ENCODE data around the gene LIN7B. TPM values are rescaled to one million over a fixed set of nuclear protein-coding genes. Genes with fewer than 3 reads are reported as not detected.

Gene LIN7B
- polyA plus RNA-seq, 4 donors: 6.4 to 13.3 (median 6.8) TPM

DNA sequence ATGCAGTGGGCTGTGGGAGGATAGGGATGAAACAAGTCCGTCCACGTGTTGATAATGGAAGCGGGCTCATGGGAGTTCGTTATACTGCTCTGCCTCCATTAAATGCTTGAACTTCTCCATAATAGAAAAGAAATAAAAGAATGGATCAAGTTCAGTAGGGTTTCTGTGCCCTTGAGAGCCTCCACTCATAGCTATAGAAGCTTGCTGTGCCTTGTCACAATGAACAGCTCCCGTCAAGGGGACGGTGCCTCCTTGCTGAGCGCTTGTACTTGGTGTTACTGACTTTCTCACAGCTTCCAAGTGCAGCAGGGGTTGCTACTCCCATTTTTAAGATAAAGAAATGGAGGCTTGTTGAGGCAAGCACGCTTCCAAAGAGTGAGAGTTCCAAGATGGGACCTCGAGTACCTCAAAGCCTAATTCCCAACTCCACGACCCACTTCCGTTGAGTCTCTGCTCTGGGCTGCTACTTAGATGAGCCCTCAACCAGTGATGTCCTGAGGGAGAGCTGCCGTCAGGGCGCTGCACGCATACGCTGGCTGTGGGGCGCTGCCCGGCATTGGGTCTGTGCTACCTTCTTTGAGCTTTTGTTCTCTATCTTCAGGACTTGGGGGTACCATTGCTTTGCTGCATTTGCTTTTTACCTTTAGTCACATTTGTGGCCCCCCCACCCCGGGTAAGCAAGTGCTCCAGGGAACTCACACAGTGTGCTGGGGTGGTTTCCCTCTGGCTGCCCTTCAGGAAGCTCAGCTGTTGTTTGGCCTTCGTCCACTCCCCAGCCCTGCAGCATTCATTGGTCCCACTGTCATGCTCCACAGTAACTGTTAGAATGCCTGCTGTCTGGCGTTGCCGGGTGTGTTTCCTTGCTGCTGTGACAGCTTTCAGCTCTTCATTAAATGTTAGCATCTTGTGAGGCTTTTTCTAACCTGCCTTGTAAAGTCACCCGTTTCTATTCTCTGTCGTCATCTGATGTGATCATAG lies 19.4 kb upstream of the LIN7B start:
- DNase-seq (ENCODE audit: low read depth in 4 of 4, low spot score in 3 of 4): no peak

DNA sequence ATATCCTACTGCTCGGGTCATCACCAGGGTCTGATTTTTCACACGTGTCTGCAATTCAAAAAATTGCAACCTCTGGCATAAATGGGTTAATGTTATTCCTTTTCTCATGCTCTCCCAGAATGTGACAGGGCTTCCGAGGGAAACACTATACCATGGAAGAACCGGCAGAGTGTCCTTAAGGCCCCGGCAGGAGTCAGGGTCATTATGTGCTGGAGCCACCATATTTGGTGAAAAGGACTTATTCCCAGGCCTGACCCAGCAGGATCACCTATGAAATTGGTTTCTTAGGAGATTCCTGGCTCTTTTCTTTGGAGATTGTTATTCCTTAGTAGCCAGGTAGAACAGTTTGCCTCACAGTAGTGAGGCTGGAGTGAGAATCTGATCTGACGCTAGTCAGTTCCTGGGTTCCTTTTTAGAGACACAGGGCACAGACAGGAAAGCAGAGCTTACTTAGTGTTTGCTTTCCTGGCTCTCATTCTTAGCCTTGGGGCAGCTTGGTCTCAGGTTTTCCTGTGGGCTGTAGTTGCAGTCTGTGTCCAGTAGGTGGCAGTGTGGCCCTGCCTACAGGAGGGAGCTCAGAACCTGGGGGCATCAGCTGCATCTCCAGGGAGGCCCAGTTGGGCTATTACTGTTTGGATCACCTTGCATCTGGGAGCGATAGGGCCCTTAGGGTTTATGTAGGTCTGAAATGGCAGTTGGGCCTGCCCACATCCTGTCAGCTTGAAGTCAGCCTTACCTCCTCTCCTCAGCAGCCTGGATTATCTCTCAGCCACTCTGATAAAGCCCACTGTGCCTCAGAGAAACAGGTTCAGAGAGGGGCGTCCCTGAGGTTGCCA lies 16.5 kb upstream of the LIN7B start:
- no peak for DNase-seq (ENCODE audit: low read depth in 4 of 4, low spot score in 3 of 4)

DNA sequence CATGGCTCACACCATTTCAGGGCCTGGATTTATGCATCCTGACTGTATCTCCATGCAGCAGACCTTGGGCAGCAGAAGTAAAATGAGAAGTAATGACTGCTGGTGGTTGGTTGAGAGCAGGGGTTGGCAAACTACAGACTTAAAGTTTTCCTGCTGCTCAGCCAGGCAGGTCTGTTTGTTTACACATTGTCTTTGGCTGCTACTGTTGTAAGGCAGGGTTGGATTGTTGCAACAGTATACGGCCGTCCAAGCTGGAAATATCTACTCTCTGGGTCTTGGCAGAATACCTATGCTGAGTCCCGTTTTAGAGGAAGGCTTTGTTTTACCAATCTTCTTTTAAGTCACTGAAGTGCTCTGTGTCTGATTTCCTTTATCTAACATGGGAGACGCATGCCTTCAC lies 15.4 kb upstream of the LIN7B start:
- no peak for DNase-seq (ENCODE audit: low read depth in 4 of 4, low spot score in 3 of 4)

DNA sequence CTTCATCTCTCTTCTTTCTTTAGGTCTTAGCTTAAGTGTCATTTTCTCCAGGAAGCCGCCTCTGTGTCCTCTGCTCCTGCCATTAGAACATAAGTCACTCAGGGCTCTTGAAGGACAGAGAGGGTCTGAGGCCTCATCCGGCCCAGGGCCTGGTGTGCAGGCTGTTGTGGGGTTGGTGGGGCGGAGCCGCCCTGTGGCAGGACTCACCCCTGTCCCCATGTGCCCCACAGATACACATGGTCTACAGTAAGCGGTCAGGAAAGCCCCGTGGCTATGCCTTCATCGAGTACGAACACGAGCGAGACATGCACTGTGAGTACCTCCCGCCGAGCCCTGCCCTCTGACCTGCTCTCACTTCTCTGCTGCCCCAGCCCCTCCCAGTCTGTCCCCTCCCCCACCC lies 13.0 kb upstream of the LIN7B start:
- no peak for DNase-seq (ENCODE audit: low read depth in 4 of 4, low spot score in 3 of 4)

DNA sequence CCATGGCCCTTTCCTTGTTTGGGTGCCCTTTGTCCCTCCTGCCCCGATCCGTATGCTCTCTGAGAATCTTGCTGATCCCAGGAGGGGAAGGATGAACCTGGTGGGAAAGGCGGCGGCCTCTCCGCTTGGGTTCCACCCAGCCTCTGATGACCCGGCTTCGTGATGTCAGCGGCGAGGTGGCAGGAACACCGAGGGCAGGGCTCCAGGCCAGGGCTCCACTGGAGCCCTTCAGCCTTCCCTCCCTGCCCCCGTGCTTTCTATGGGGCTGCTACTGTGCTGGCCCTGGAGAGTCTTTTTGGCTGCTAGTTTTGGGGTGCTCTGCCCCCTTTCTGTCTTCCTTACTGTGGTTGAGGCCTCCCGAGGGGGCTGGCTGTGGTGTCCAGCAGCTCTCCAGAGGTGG lies 11.9 kb upstream of the LIN7B start:
- DNase-seq (ENCODE audit: low read depth in 4 of 4, low spot score in 3 of 4): no peak

DNA sequence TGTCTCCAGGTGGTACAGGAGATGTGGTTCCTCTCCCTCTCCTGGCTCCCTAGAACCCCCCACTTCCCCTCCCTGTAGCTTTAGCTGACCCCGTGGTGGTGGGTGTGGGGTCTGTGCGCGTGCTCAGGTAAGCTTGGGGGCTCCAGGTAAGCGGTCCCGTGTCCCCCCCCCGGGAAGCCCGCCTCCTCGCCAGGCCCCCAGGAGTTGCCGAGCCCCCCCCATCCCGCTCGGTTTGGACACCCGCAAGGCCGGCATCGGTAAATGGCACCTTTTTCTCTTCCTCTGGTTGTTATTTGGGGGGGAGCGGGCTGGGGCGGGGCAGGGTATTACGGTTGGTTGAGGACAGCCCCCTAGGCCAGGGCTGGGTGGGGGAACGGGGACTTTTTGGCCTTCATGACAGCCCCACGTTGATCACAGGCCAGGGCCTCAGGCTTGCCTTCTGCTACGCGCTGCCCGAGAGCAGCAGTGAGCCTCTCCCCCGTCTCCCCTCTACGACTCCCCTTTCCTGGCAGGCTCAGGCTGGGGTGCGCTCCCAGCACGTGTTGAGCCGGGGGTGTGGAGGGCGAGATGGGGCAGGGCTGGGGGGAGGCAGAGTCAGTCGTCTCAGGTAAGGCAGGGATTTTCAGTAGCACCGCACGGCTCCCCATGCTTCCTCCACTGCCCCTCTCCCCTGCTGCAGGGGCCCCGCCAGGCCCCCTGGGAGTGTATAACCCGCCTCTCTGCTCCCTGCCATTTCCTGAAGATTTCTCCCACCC lies 10.7 kb upstream of the LIN7B start:
- no peak for DNase-seq (ENCODE audit: low read depth in 4 of 4, low spot score in 3 of 4)

DNA sequence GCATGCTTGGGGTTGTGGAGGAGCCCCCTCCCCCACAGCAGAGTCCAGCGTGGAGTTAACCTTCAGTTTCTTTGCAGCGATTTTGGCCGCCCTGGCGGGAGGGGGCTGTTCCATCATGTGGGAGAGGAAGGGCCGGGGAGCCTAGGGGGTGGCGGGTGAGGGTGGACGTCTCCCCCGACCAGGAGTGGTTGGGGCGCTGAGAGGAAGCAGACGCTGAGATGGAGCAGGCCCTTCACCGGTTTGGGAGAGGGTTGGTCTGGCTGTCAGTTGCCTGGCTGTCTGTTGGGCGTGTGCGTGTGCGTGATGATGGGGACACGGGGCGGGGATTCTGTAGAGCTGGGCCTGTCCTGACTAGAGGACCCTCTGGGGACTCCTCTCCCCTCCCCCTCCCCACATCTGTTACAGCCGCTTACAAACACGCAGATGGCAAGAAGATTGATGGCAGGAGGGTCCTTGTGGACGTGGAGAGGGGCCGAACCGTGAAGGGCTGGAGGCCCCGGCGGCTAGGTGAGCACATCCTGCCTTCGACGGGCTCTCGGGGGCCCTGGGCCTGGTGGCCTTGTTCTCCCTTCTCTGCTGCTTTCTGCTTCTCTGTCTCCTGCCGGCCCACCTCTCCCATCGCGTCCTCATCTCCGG lies 9.8 kb upstream of the LIN7B start:
- no peak for DNase-seq (ENCODE audit: low read depth in 4 of 4, low spot score in 3 of 4)

DNA sequence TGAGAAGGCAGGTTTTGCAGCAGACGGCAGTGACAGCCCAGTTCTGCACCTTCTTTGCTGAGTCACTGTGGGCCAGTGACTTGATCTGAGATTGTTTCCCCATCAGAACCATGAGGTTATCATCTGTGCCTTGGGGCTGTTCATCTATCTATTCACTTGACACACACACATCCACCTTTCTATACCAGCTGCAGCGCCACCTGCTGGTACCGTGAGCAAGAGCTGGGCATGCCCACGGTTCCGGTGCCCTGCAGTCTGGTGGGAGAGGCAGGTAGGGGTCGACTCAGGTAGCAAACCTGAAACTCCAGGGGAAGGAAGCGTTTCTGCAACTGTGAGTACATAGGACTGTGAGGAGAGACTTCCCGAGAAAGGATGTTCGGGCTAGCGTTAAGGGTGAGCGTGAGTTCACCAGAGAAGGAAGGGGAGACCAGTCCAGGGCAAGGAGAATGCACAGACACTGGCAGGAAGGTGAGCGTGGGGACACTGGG lies 7.5 kb upstream of the LIN7B start:
- no peak for DNase-seq (ENCODE audit: low read depth in 4 of 4, low spot score in 3 of 4)

DNA sequence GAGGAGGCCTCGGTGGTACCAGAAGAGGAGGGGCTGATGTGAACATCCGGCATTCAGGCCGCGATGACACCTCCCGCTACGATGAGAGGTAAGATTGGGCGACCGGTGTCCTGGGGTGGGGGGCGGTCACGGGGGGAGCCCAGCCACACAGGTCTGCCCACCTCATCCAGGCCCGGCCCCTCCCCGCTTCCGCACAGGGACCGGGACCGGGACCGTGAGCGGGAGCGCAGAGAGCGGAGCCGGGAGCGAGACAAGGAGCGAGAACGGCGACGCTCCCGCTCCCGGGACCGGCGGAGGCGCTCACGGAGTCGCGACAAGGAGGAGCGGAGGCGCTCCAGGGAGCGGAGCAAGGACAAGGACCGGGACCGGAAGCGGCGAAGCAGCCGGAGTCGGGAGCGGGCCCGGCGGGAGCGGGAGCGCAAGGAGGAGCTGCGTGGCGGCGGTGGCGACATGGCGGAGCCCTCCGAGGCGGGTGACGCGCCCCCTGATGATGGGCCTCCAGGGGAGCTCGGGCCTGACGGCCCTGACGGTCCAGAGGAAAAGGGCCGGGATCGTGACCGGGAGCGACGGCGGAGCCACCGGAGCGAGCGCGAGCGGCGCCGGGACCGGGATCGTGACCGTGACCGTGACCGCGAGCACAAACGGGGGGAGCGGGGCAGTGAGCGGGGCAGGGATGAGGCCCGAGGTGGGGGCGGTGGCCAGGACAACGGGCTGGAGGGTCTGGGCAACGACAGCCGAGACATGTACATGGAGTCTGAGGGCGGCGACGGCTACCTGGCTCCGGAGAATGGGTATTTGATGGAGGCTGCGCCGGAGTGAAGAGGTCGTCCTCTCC lies 6.3 kb upstream of the LIN7B start:
- DNase-seq (ENCODE audit: low read depth in 4 of 4, low spot score in 3 of 4): no peak

DNA sequence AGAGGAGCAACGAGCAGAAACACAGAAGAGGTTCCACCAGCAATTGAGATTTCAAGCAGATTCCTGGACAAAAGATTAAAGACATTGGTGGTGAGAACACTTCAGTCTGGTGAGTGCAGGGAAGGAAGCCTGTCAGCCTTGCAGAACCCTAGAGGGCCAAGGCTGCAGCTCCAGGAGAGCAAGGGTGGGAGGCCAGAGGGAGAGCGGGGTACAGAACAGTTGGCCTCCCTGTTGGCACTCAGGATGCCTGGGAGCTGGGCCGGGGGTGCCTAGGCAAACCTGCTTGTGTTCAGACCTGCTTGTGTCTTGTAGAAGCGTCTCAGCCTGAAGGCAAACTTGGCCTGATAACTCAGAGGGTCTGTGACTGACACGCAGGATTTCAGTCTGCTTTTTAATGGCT lies 5.1 kb upstream of the LIN7B start:
- DNase-seq (ENCODE audit: low read depth in 4 of 4, low spot score in 3 of 4): no peak

DNA sequence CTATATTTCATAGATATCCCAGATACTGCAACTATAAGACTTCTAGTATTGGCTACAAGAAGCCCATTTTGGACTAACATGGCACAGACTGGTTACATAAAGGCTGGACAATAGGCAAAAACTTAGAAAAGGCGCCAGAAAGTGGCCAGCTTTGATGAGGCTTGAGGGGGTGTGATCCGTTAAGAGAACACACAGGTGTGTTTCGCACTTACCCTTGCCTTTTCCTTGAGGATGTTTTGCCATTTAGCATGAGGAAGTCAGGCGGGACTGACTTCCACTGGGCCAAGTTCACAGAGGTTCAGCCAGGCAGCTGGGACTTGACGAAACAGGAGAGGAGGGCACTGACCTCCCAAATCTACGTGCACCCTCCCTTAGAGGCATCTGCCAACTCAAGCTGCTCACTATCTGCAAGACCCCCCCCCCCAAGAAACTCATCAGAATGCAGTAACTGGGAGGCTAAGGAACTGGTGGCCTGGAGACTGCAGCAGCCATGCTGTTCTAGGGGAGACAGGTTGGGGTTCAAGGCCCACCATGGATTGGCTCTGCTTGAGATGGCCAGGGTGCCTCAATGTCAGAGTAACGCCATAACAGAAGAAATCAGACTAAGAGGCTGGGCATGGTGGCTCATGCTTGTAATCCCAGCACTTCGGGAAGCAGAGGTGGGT lies 4.5 kb upstream of the LIN7B start:
- no peak for DNase-seq (ENCODE audit: low read depth in 4 of 4, low spot score in 3 of 4)

DNA sequence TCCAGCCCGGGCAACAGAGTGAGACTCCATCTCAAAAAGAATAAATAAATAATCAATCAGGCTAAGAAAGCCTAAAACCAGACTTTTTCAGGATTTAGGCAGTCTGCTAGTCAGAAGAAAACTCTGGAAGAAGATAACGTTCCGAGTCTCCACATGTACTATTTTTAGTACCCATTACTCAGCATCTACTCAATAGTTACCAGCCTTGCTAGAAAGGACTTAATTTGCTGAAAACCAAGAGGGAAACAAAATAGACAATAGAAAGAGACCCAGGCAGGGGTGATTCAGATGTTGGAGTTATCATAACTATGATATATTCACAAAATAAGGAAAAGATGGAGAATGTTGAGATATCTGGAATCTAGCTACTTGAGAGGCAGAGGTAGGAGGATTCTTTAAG lies 3.6 kb upstream of the LIN7B start:
- DNase-seq (ENCODE audit: low read depth in 4 of 4, low spot score in 3 of 4): no peak

DNA sequence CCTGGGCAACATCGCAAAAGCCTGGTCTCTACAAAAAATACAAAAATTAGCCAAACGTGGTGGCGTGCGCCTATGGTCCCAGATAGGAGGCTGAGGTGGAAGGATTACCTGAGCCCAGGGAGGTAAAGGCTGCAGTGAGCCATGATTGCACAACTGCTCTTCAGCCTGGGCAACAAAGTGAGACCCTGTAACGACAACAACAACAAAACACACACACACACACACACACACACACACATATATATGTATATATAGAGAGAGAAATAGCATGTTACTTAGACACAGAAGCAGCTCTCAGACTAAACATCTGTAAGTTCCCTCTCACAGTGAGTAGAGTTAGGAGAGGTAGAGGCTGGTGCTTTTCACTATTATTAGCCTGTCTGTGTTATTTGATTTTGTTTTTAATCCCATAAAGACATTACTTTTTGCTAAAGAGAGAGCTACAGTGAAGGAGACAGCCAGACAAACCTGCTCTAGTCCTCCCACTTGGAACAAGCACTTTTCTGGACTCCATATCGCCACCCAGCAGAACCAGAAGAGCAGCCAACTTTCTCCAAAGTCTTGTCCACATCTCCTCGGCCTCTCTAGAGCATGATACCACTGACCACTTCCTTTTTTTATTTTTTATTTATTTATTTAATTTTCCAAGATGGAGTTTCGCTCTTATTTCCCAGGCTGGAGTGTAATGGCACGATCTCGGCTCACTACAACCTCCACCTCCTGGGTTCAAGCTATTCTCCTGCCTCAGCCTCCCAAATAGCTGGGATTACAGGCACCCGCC lies 2.8 kb upstream of the LIN7B start:
- DNase-seq (ENCODE audit: low read depth in 4 of 4, low spot score in 3 of 4): no peak

DNA sequence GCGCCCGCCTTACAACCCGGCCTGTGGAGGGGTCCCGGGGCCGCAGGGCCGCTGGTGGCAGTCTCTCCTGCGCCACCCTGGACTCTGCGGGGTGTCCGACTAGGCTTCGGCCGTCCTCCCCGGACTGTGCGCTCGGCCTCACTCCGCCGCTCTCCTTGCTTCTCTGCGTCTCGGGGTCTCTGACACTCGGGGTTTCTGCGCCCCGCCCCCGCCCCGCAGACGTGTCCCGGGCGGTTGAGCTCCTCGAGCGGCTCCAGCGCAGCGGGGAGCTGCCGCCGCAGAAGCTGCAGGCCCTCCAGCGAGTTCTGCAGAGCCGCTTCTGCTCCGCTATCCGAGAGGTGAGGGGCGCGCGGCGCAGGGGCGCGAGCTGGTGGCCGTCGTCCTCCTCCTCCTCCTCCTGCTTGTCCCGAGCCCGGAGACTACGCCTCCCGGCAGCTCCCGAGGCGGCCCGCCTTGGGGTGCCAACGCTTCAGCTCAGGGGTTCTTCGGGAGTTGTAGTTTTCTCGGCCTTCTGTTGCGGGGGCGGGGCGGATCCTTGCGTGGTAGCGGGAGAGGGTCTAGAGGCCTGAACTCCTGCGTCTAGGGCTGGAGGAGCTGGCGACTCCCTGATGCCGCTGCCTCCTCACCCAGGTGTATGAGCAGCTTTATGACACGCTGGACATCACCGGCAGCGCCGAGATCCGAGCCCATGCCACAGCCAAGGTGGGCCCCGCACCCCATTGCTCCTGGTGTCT lies 627 bp downstream of the LIN7B start:
- DNase-seq (ENCODE audit: low read depth in 4 of 4, low spot score in 3 of 4): no peak

DNA sequence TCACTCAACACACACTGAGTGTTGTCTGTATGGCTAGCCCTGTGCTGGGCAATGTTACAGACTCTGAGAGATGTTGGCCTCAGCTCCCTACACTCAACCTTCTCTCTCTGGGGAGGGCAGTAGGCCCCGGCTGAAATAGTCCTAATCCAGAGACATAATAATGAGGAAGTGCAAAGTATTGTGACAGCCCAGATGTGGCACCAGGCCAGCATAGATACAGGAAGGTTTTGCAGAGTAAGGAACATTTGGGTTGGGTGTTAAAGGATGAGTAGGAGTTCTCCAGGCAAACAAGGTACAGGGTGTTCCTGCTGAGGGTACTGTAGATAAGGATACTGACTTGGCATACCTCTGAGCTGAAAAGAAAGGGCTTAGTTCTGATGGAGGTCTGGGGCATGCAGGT lies 2.4 kb downstream of the LIN7B start:
- DNase-seq (ENCODE audit: low read depth in 4 of 4, low spot score in 3 of 4): no peak

DNA sequence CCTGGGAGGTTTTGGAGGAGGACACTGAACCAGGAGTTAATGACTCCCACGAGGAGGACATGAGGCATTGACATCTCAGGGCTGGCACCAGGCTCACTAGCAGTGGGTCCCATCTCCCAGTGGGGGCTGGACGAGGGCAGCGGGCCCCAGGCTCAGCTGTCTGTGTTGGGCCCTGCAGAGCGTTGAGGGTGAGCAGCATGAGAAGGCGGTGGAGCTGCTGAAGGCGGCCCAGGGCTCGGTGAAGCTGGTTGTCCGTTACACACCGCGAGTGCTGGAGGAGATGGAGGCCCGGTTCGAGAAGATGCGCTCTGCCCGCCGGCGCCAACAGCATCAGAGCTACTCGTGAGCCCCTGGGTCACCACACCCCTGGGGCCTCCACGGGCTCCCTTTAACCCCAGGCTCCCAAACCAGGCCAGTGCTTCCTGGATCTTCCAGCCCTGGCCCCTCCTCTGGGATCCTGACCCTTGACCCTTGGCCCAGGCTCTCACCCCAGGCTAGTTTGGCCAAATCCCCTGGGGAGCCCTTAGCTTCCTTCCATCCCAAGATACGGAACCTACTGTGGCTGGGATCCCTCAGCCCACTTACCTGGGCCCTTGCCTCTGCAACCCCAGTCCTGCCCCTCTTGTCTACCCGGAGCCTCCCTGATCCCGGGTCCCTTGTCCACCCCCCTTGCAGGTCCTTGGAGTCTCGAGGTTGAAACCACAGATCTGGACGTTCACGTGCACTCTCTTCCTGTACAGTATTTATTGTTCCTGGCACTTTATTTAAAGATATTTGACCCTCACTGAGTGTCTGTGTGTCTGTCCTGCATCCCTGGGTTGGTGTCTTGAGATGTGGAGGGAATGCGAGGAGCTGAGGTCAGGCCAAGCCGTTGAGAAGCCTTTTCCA lies 3.8 kb downstream of the LIN7B start:
- no peak for DNase-seq (ENCODE audit: low read depth in 4 of 4, low spot score in 3 of 4)

Measured in left renal pelvis (tissue), 4 donors.